Fibroblast of lung (primary cell): ENCODE data around the gene FBXL13. TPM values are rescaled to one million over a fixed set of nuclear protein-coding genes. Genes with fewer than 3 reads are reported as not detected.
A peak's percentile ranks its signal among the peaks of the same experiment; 100 is the strongest.

ENCODE experiments used
- DNase-seq, 2 donors: peaks; one replicate each; pipeline versions ENCODE4 v3.0.0 to v3.0.0-alpha.2; 2010; ENCODE audit warnings: low read depth in 2 of 2
- H2AFZ ChIP-seq: 2 replicates; pipeline ENCODE4 v1.5.1; 2012; ENCODE audit warnings: low read length, control low read depth, inconsistent platforms
- H3K27ac ChIP-seq: 2 replicates; pipeline ENCODE4 v1.5.1; 2011; ENCODE audit warnings: low read length, control low read depth; ENCODE audit not compliant: insufficient read depth
- H3K27me3 ChIP-seq: 2 replicates; pipeline ENCODE4 v1.5.1; 2011; ENCODE audit warnings: mild to moderate bottlenecking, low read length; ENCODE audit not compliant: control insufficient read depth, insufficient read depth
- H3K36me3 ChIP-seq: 2 replicates; pipeline ENCODE4 v1.5.1; 2011; ENCODE audit warnings: low read length; ENCODE audit not compliant: control insufficient read depth, insufficient read depth
- H3K4me1 ChIP-seq: 2 replicates; pipeline ENCODE4 v1.5.1; 2011; ENCODE audit warnings: low read length; ENCODE audit not compliant: control insufficient read depth, insufficient read depth; ENCODE audit errors: extremely low read depth
- H3K4me2 ChIP-seq: 2 replicates; pipeline ENCODE4 v1.5.1; 2011; ENCODE audit warnings: low read length, control low read depth; ENCODE audit not compliant: insufficient read depth; ENCODE audit errors: extremely low read depth
- H3K4me3 ChIP-seq, 4 experiments: fragments of 200-600 bp in 1 of 4; sonication (generic) in 1 of 4; replicated peaks in 1 of 4; 2 replicates each; pipeline ENCODE4 v1.5.1; 2011 to 2016; ENCODE audit warnings: low read length in 4 of 4, low read depth in 3 of 4, mild to moderate bottlenecking in 3 of 4, control low read depth in 2 of 4, inconsistent platforms in 1 of 4, mixed read lengths in 1 of 4; ENCODE audit not compliant: insufficient read depth in 1 of 4; ENCODE audit errors: control extremely low read depth in 1 of 4
- H3K79me2 ChIP-seq: 2 replicates; pipeline ENCODE4 v1.5.1; 2012; ENCODE audit warnings: mild to moderate bottlenecking, low read length, inconsistent platforms; ENCODE audit not compliant: control insufficient read depth, insufficient read depth
- H3K9ac ChIP-seq: 2 replicates; pipeline ENCODE4 v1.5.1; 2011; ENCODE audit warnings: mild to moderate bottlenecking, low read length, control low read depth; ENCODE audit not compliant: insufficient read depth
- H3K9me3 ChIP-seq: 2 replicates; pipeline ENCODE4 v1.5.1; 2012; ENCODE audit warnings: low read depth, low read length; ENCODE audit not compliant: control insufficient read depth, insufficient read depth
- H4K20me1 ChIP-seq: 2 replicates; pipeline ENCODE4 v1.5.1; 2011; ENCODE audit warnings: low read length; ENCODE audit not compliant: control insufficient read depth, insufficient read depth; ENCODE audit errors: extremely low read depth
- EZH2 ChIP-seq: IDR thresholded peaks from 2 replicates; pipeline ENCODE4 v1.5.1; 2012; ENCODE audit warnings: low read length, control low read depth, mild to moderate bottlenecking; ENCODE audit errors: missing control alignments
- polyA plus RNA-seq, 2 donors: library from polyadenylated mRNA; depleted of rRNA in 1 of 2; stranded (reverse) in 1 of 2; unstranded in 1 of 2; fragments of >200 nt; gene quantifications; 2 replicates each; pipeline ENCODE4 v1.2.1, GENCODE V29; 2011 to 2012; ENCODE audit warnings: missing spikeins in 1 of 2
- total RNA-seq: library from RNA; depleted of rRNA; stranded (reverse); fragments of >200 nt; gene quantifications from 2 replicates; pipeline ENCODE4 v1.2.1, GENCODE V29; 2014
- TF ChIP-seq, protein P1 (sequence below), 2 donors: IDR thresholded peaks in 1 of 2; conservative IDR thresholded peaks in 1 of 2; 1 replicate in 1 of 2; 2 replicates in 1 of 2; pipeline ENCODE4 v1.5.1; 2011 to 2012; ENCODE audit warnings: low read length in 2 of 2, control low read depth in 1 of 2, inconsistent platforms in 1 of 2, low read depth in 1 of 2, mild to moderate bottlenecking in 1 of 2

FBXL13 gene
- total and polyA plus RNA-seq, 2 donors (not counting 1 experiment from before 2014, with no cell fraction given) = 0.41 to 0.66 TPM

DNA sequence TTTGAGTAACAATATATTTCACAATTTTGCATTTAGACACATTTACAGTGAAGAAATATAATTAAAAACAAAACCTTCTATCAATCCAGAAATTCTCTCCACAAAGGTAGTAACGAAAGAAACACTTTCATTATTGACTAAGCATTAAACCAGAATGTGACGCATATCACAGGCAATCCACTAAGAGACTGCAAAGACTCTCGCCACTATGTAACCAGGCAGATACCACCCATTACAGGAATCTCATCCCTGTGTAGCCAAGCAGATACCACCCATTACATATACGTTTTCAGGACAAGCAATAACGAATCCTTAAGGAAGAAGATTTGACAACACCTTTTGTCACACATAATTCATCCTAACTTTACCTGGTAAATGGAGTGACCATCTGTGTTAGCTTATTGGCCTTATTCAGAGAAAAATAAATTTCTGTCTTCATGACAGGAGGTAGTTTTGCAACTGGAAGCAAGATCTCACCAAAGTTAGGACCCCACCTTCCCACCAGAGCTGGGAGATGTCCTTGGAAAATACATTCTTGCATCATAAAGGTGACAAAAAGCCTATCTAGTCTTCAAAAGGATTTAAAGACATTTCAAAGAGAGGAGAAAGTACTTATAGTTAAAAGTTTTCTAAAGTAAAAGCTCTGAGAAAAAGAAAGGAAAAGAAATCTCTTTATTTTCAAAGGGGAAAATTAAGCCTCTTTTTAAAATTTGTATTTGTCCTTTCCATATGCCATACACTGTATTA lies 131.0 kb downstream of the FBXL13 start:
- Histone ChIP-seq H3K79me2 (no peaks in the 10 kb centered on the region), H3K4me2 (no peak overlapping the region), H3K4me1 (peaks cover 2% of the 10 kb centered on the region), H2AFZ (no peak overlapping the region), H4K20me1 (no peaks in the 10 kb centered on the region), H3K4me3 (no peak overlapping the region), H3K27me3 (no peaks in the 10 kb centered on the region), H3K27ac (no peak overlapping the region), H3K9me3 (no peaks in the 10 kb centered on the region), H3K9ac (no peak overlapping the region), H3K36me3 (peaks cover 1% of the 10 kb centered on the region)
- TF ChIP-seq EZH2 = no peak
- TF ChIP-seq, protein P1, sequence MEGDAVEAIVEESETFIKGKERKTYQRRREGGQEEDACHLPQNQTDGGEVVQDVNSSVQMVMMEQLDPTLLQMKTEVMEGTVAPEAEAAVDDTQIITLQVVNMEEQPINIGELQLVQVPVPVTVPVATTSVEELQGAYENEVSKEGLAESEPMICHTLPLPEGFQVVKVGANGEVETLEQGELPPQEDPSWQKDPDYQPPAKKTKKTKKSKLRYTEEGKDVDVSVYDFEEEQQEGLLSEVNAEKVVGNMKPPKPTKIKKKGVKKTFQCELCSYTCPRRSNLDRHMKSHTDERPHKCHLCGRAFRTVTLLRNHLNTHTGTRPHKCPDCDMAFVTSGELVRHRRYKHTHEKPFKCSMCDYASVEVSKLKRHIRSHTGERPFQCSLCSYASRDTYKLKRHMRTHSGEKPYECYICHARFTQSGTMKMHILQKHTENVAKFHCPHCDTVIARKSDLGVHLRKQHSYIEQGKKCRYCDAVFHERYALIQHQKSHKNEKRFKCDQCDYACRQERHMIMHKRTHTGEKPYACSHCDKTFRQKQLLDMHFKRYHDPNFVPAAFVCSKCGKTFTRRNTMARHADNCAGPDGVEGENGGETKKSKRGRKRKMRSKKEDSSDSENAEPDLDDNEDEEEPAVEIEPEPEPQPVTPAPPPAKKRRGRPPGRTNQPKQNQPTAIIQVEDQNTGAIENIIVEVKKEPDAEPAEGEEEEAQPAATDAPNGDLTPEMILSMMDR (conservative IDR thresholded peaks at IDR 0.05 in 1 of 2, IDR thresholded peaks at IDR 0.05 in 1 of 2; ENCODE audit: low read depth in 1 of 2, low read length in 2 of 2) = no peak
- DNase-seq = no peak

DNA sequence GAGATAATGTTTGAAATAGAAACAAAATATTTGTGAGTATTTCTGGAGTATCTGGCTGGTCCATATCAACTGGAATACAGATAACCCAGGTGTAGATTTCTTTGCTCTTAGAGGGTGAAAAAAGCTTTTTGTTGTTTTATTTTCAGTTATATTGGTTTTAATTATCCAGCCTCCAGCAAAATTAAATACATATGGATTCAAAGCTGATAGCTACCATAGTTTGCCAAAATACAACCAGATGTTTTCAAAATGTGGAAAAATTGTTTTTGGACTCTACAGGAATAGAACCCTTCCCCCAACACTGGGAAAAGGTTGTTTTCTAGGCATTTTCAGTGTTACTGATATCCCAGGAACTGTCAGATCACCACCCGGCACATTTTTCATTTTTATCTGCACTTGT lies 131.7 kb downstream of the FBXL13 start:
- no peak for TF ChIP-seq EZH2
- TF ChIP-seq, protein P1 (conservative IDR thresholded peaks at IDR 0.05 in 1 of 2, IDR thresholded peaks at IDR 0.05 in 1 of 2; ENCODE audit: low read depth in 1 of 2, low read length in 2 of 2) = no peak
- no peaks in the 10 kb centered on the region for H4K20me1 ChIP-seq
- DNase-seq = no peak
- no peaks in the 10 kb centered on the region for H3K27me3 ChIP-seq
- H3K36me3 ChIP-seq = peaks cover 1% of the 10 kb centered on the region
- H2AFZ ChIP-seq = no peak overlapping the region
- peaks cover 2% of the 10 kb centered on the region for H3K4me1 ChIP-seq
- H3K9ac ChIP-seq = no peak overlapping the region
- H3K9me3 ChIP-seq = no peaks in the 10 kb centered on the region
- H3K4me2 ChIP-seq = peak overlapping the region; percentile 4
- no peaks in the 10 kb centered on the region for H3K79me2 ChIP-seq
- no peak overlapping the region for H3K4me3 ChIP-seq
- no peak overlapping the region for H3K27ac ChIP-seq

DNA sequence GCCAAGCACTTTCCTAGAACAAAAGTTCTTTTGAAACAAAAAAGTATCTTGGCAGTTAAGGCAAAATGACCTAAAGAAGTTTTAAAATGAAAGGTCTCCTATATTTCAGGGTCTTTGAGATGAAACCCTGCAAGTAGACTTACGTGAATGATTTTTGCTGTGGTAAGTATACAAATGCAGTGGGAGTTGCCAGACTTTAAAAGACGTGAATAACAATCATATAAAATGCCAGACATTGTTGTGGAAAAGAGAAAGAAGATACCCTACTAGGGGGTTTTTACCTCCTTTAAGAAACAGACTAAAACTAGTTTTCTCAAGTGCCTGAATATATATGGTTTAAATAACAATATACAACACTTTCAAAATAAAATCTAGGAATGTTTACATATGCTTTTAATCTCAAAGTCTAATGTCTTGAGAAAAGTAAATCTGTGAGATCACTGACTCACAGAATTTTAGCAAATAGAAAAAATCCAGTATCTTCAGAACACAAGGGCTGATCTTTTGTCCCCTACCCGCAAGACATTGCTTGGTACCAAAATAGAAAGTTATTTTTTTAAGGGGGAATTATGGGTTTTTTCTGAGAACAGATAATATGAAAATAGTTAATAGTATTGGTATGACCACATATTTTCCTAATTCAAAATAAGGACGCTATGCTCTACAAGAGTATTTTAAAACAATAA lies 132.3 kb downstream of the FBXL13 start:
- H3K27me3 ChIP-seq = no peaks in the 10 kb centered on the region
- H3K9me3 ChIP-seq = no peaks in the 10 kb centered on the region
- TF ChIP-seq EZH2 = no peak
- TF ChIP-seq, protein P1 (conservative IDR thresholded peaks at IDR 0.05 in 1 of 2, IDR thresholded peaks at IDR 0.05 in 1 of 2; ENCODE audit: low read depth in 1 of 2, low read length in 2 of 2) = no peak
- peak overlapping the region; percentile 4 for H3K4me2 ChIP-seq
- H3K4me1 ChIP-seq = peaks cover 2% of the 10 kb centered on the region
- H3K9ac ChIP-seq = no peak overlapping the region
- no peak overlapping the region for H3K27ac ChIP-seq
- no peak overlapping the region for H3K4me3 ChIP-seq
- peaks cover 1% of the 10 kb centered on the region for H3K36me3 ChIP-seq
- H4K20me1 ChIP-seq = no peaks in the 10 kb centered on the region
- H3K79me2 ChIP-seq = no peaks in the 10 kb centered on the region
- peak in 1 of 2 donors; percentile 36 for DNase-seq
- H2AFZ ChIP-seq = peak overlapping the region; percentile 16
